ENCODE measurements around the gene XRCC6. TPM values are rescaled to one million over a fixed set of nuclear protein-coding genes. Genes with fewer than 3 reads are reported as not detected.
A peak's percentile ranks its signal among the peaks of the same experiment; 100 is the strongest.
"Not testable (repeated sequence)": the region's sequence is repeated elsewhere in the genome, so short reads cannot be mapped to it uniquely, and the experiment has no call there.

XRCC6 gene
- polyA plus RNA-seq (ENCODE audit: insufficient read length in 4 of 4) = 100 to 1,000 TPM; 314 to 396 (median 372) TPM

GRCh38 chr22:41621099-41621910 lies at the start of gene XRCC6:
XRCC6 (plus strand) TSS chr22:41621295; CDS start chr22:41622005, 710 bp downstream.
- peak; percentile 98 to 100 (median 98) for DNase-seq (ENCODE audit: low read depth in 4 of 4, low spot score in 2 of 4)

- no peak for DNase-seq (ENCODE audit: low read depth in 4 of 4, low spot score in 2 of 4)
These were observed 49.3 kb upstream of the XRCC6 start for GRCh38 chr22:41571786-41572185.

DNA sequence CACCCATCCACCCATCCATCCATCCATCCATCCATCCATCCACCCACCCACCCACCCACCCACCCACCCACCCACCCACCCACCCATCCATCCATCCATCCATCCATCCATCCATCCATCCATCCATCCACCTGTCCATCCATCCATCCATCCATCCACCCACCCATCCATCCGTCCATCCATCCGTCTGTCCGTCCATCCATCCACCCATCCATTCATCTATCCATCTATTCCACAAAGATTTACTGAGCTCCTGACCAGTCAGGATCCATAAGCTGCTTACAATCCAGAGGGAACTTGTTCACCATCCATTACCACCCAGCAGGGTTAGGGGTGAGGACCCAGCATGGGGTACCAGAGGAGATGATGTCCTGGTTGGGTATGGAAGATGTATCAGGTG lies 48.8 kb upstream of the XRCC6 start:
- DNase-seq (ENCODE audit: low read depth in 4 of 4, low spot score in 2 of 4) = not testable (repeated sequence)

- DNase-seq (ENCODE audit: low read depth in 4 of 4, low spot score in 2 of 4) = no peak
These were observed 47.4 kb upstream of the XRCC6 start for GRCh38 chr22:41573677-41574076.

GRCh38 chr22:41574847-41575381 lies 46.2 kb upstream of the XRCC6 start:
- no peak for DNase-seq (ENCODE audit: low read depth in 4 of 4, low spot score in 2 of 4)

GRCh38 chr22:41575533-41575932 lies 45.6 kb upstream of the XRCC6 start:
- no peak for DNase-seq (ENCODE audit: low read depth in 4 of 4, low spot score in 2 of 4)

- DNase-seq (ENCODE audit: low read depth in 4 of 4, low spot score in 2 of 4) = no peak
These were observed 44.2 kb upstream of the XRCC6 start for GRCh38 chr22:41576877-41577276.

- no peak for DNase-seq (ENCODE audit: low read depth in 4 of 4, low spot score in 2 of 4)
These were observed 43.0 kb upstream of the XRCC6 start for GRCh38 chr22:41578114-41578513.

GRCh38 chr22:41578818-41579217 lies 42.3 kb upstream of the XRCC6 start:
- no peak for DNase-seq (ENCODE audit: low read depth in 4 of 4, low spot score in 2 of 4)

- DNase-seq (ENCODE audit: low read depth in 4 of 4, low spot score in 2 of 4) = no peak
These were observed 41.6 kb upstream of the XRCC6 start for GRCh38 chr22:41579297-41579996.

DNA sequence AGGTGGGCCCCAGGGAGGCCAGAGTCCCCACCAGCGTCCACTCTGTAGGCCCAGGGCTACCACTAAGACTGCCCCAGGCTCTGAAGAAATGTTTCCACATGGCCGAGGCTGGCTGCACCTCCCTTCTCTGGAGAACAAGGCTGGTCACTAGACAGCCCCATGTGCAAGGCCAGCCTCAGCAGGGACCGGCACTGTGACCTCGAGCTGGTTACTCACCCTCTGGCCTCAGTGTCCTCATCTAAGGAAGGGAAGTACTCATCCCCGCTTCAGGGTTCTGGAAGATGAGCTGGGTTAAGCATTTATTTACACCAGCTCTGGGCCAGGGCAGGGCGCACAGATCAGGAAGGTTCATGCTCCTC lies 41.1 kb upstream of the XRCC6 start:
- no peak for DNase-seq (ENCODE audit: low read depth in 4 of 4, low spot score in 2 of 4)

GRCh38 chr22:41582694-41583093 lies 38.4 kb upstream of the XRCC6 start:
- no peak for DNase-seq (ENCODE audit: low read depth in 4 of 4, low spot score in 2 of 4)

GRCh38 chr22:41584881-41585280 lies 36.2 kb upstream of the XRCC6 start:
- DNase-seq (ENCODE audit: low read depth in 4 of 4, low spot score in 2 of 4) = no peak

GRCh38 chr22:41585898-41586297 lies 35.2 kb upstream of the XRCC6 start:
- no peak for DNase-seq (ENCODE audit: low read depth in 4 of 4, low spot score in 2 of 4)

DNA sequence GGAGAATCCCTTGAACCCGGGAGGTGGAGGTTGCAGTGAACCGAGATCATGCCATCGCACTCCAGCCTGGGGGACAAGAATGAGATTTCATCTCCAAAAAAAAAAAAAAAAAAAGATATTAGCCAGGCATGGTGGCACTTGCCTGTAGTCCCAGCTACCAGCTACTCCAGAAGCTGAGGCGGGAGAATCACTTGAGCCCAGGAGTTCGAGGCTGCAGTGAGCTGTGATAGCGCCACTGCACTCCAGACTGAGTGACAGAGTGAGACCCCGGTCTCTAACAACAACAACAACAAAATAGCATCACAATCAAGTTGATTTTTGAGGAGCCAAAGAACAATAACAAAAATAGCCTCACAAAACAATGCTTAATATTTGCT lies 33.8 kb upstream of the XRCC6 start:
- no peak for DNase-seq (ENCODE audit: low read depth in 4 of 4, low spot score in 2 of 4)

- DNase-seq (ENCODE audit: low read depth in 4 of 4, low spot score in 2 of 4) = peak; percentile 89 to 99 (median 99)
These were observed 31.5 kb upstream of the XRCC6 start, which contains the start of gene PMM1 for GRCh38 chr22:41589391-41590241. PMM1 (minus strand) TSS chr22:41589840; CDS start chr22:41589805, 35 bp downstream.

DNA sequence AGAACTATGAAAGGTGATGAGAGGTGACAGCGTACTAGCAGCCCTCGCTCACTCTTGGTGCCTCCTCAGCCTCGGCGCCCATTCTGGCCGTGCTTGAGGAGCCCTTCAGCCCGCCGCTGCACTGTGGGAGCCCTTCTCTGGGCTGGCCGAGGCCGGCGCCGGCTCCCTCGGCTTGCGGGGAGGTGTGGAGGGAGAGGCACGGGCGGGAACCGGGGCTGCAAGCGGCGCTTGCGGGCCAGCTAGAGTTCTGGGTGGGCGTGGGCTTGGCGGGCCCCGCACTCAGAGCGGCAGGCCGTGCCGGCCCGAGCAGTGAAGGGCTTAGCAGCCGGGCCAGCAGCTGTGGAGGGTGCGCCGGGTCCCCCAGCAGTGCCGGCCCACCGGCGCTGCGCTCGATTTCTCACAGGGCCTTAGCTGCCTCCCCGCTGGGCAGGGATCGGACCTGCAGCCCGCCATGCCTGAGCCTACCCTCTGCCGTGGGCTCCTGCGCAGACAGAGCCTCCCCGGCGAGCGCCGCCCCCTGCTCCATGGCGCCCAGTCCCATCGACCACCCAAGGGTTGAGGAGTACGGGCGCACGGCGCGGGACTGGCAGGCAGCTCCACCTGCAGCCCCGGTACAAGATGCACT lies 27.6 kb upstream of the XRCC6 start:
- not testable (repeated sequence) for DNase-seq (ENCODE audit: low read depth in 4 of 4, low spot score in 2 of 4)

DNA sequence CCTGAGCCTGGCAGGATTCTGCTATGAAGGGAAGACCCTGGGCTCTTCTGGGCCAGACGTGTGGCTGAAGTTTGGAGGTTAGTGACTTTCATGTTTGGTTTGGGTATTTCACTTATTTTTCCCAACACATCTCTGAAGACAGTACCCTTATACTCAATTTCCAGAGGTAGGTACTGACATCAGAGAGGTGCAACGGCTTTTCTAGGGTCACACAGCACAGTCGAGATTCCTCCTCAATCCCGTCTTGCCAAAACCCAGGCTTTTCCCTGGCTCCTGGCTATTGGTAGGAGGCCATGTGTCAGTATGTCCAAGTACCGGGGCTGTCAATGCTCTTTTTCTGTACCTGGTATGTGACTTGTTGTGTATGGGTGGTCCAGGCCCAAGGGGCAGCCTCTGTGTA lies 25.4 kb upstream of the XRCC6 start:
- DNase-seq (ENCODE audit: low read depth in 4 of 4, low spot score in 2 of 4) = no peak

- no peak for DNase-seq (ENCODE audit: low read depth in 4 of 4, low spot score in 2 of 4)
These were observed 24.1 kb upstream of the XRCC6 start for GRCh38 chr22:41596776-41597634.
